Naive thymus-derived CD4-positive, alpha-beta T cell (primary cell): Measurements from ENCODE around the gene SVBP. TPM values are rescaled to one million over a fixed set of nuclear protein-coding genes. Genes with fewer than 3 reads are reported as not detected.
A peak's percentile ranks its signal among the peaks of the same experiment; 100 is the strongest.

Experiments
- ATAC-seq: fragments of 150-1000 bp; cut with Tn5 transposase; 2 replicates; pipeline ENCODE4 v1.10.0; 2021; ENCODE audit warnings: mild to moderate bottlenecking, moderate library complexity
- CTCF ChIA-PET: fragments of 350-600 bp; sonication (Branson Sonifier 250); formaldehyde crosslinking; loops from one replicate; lab custom pipeline; 2021; ENCODE audit warnings: antibody characterized with exemption; lab: Charles Lee
- POLR2A ChIA-PET: fragments of 350-600 bp; sonication (Branson Sonifier 250); formaldehyde crosslinking; loops from one replicate; lab custom pipeline; 2021; ENCODE audit warnings: antibody characterized with exemption, inconsistent platforms; lab: Charles Lee
- DNase-seq, 9 donors: peaks; one replicate each; pipeline versions ENCODE4 v3.0.0 to v3.0.0-alpha.2; 2020 to 2022; ENCODE audit warnings: mixed read lengths in 1 of 9
- H3K27ac ChIP-seq: one replicate; pipeline ENCODE4 v1.7.0; 2013; ENCODE audit warnings: mild to moderate bottlenecking, low read depth, low read length, moderate library complexity
- H3K27me3 ChIP-seq, 2 donors: one replicate each; pipeline ENCODE4 v1.7.0; 2013; ENCODE audit warnings: low read length in 2 of 2, mild to moderate bottlenecking in 2 of 2, moderate library complexity in 2 of 2; ENCODE audit not compliant: control insufficient read depth in 2 of 2, insufficient read depth in 2 of 2
- H3K36me3 ChIP-seq, 3 experiments: 1 replicate in 2 of 3; 2 replicates in 1 of 3; pipeline ENCODE4 v1.7.0; 2013; ENCODE audit warnings: low read length in 3 of 3, mild to moderate bottlenecking in 3 of 3, moderate library complexity in 1 of 3; ENCODE audit not compliant: insufficient read depth in 3 of 3, control insufficient read depth in 2 of 3
- H3K4me1 ChIP-seq, 2 donors: one replicate each; pipeline ENCODE4 v1.7.0; 2013; ENCODE audit warnings: low read length in 2 of 2, mild to moderate bottlenecking in 2 of 2, moderate library complexity in 1 of 2; ENCODE audit not compliant: control insufficient read depth in 2 of 2, insufficient read depth in 2 of 2
- H3K4me3 ChIP-seq: 2 replicates; pipeline ENCODE4 v1.7.0; 2013; ENCODE audit warnings: mild to moderate bottlenecking, low read length
- H3K9me3 ChIP-seq, 3 experiments: 1 replicate in 2 of 3; 2 replicates in 1 of 3; pipeline ENCODE4 v1.7.0; 2013; ENCODE audit warnings: low read length in 3 of 3; ENCODE audit not compliant: control insufficient read depth in 2 of 3
- H3K27ac Mint-ChIP-seq, 9 donors: one replicate each; pipeline ENCODE4 v1.8.0; 2020 to 2022; ENCODE audit warnings: mixed read lengths in 9 of 9, mild to moderate bottlenecking in 8 of 9, moderate library complexity in 5 of 9, inconsistent platforms in 2 of 9
- H3K27me3 Mint-ChIP-seq, 5 donors: one replicate each; pipeline ENCODE4 v1.8.0; 2021 to 2022; ENCODE audit warnings: mixed read lengths in 5 of 5, mild to moderate bottlenecking in 1 of 5
- H3K36me3 Mint-ChIP-seq, 5 donors: one replicate each; pipeline ENCODE4 v1.8.0; 2020 to 2022; ENCODE audit warnings: mixed read lengths in 5 of 5, mild to moderate bottlenecking in 3 of 5, inconsistent platforms in 1 of 5
- H3K4me1 Mint-ChIP-seq, 7 donors: one replicate each; pipeline ENCODE4 v1.8.0; 2020 to 2022; ENCODE audit warnings: mixed read lengths in 7 of 7, mild to moderate bottlenecking in 3 of 7, inconsistent platforms in 1 of 7
- H3K4me3 Mint-ChIP-seq, 10 donors: one replicate each; pipeline ENCODE4 v1.8.0; 2020 to 2022; ENCODE audit warnings: mild to moderate bottlenecking in 10 of 10, mixed read lengths in 10 of 10, moderate library complexity in 6 of 10, inconsistent platforms in 2 of 10
- H3K9me3 Mint-ChIP-seq, 11 donors: one replicate each; pipeline ENCODE4 v1.8.0; 2020 to 2022; ENCODE audit warnings: mixed read lengths in 11 of 11, mild to moderate bottlenecking in 4 of 11, inconsistent platforms in 1 of 11, moderate library complexity in 1 of 11
- intact Hi-C, 2 donors: fragments of 100-400 bp; cut with micrococcal nuclease; formaldehyde crosslinking; loops; one replicate each; pipeline ENCODE4 v1.15.1; 2023
- polyA plus RNA-seq, 2 donors: library from polyadenylated mRNA; unstranded; fragments of 300-500 nt; fragmentation: Illumina TruSeq; gene quantifications; one replicate each; pipeline ENCODE4 v1.2.3, GENCODE V29; 2021
- total RNA-seq, 6 experiments: library from RNA in 5 of 6; stranded (reverse) in 5 of 6; gene quantifications; 1 replicate in 5 of 6; 2 replicates in 1 of 6; pipeline ENCODE4 v1.2.3 and lab custom pipeline; 2021 to 2026

The SVBP gene
- total and polyA plus RNA-seq, 7 experiments from 2014 or later, result 12.7 to 47.2 (median 19.7) TPM

DNA sequence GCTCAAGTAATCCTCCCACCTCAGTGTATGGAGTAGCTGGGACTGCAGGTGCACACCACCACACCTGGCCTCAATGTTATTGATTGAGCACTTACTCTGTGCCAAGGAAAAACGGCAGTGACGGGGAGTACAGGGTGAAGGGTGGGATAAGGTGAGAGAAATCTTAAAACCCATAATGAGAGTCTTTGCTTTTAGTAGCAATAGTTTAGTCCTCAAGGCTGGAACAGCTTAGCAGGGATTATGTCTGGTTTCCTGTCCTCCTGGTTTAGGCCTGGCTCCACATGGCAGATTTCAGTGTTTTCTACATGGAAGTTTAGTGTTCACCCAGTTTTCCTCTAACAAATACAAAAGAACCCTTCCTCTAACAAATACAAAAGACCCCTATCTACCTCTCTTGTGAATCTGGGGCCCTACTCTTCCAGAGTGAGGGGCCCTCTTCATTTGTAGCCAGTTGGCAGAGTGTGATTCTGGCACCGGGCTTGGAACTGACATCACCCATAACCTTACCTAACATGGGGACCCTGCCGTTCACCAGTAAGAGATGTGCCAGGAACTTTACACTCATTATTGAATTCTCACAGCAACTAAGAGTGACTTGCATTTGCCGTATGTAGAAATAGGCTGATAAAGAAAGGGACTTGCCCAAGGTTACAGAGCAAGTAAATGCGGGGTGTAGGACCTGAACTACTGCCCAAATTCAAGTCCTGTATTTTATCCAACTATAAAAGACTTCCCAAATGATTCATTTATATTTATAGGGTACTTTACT, 36.1 kb upstream of the SVBP start:
- Mint-ChIP-seq H3K4me3 (no peak overlapping the region), H3K27ac (no peak overlapping the region), H3K9me3 (peaks cover 0 to 49% (median 12%) of the 10 kb centered on the region in 11 donors), H3K4me1 (peaks cover 8 to 18% (median 13%) of the 10 kb centered on the region in 7 donors), H3K27me3 (peaks cover 0 to 4% (median 0%) of the 10 kb centered on the region in 5 donors), H3K36me3 (peaks cover 9 to 54% (median 36%) of the 10 kb centered on the region in 5 donors)
- Histone ChIP-seq H3K36me3 (peaks cover 0 to 21% (median 0%) of the 10 kb centered on the region in 3 experiments), H3K27me3 (no peaks in the 10 kb centered on the region), H3K27ac (no peak overlapping the region), H3K4me3 (no peak overlapping the region), H3K4me1 (peaks cover 0 to under 1% of the 10 kb centered on the region in 2 donors), H3K9me3 (peaks cover 0 to 12% (median 0%) of the 10 kb centered on the region in 3 experiments)
- POLR2A ChIA-PET, result no interaction called here
- DNase-seq (no peak), ATAC-seq (no peak)
- CTCF ChIA-PET, result no interaction called here
- intact Hi-C loops, result no loop called here

DNA sequence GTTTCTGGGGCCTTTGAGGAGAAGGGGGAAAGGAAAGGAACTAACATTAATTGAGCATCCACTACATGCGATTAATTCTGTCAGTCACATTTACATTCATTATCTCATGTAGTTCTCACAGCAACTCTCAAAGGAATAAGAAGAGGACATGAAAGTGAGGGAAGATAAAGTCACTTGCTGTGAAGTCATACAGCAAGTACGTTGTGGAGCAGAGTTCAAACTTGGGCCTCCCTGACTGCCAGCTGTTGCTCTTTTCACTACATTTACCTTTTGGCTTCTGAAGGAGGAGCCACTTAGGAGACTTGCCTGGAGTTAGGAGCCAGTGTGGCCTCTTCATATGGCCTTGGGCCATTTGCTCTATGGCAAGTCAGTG, 35.4 kb upstream of the SVBP start:
- Mint-ChIP-seq H3K27ac (peak overlapping the region in 2 of 9 donors; percentile 47 to 60), H3K36me3 (peaks cover 9 to 47% (median 36%) of the 10 kb centered on the region in 5 donors), H3K9me3 (peaks cover 0 to 43% (median 12%) of the 10 kb centered on the region in 11 donors), H3K4me1 (peaks cover 15 to 24% (median 20%) of the 10 kb centered on the region in 7 donors), H3K4me3 (no peak overlapping the region), H3K27me3 (no peaks in the 10 kb centered on the region)
- intact Hi-C loops, result no loop called here
- Histone ChIP-seq H3K27me3 (no peaks in the 10 kb centered on the region), H3K4me1 (peaks cover 2 to 7% of the 10 kb centered on the region in 2 donors), H3K9me3 (peaks cover 0 to 12% (median 0%) of the 10 kb centered on the region in 3 experiments), H3K36me3 (peaks cover 0 to 21% (median 0%) of the 10 kb centered on the region in 3 experiments), H3K27ac (no peak overlapping the region), H3K4me3 (no peak overlapping the region)
- CTCF ChIA-PET, result no interaction called here
- DNase-seq, result no peak
- POLR2A ChIA-PET, result no interaction called here
- no peak for ATAC-seq

GRCh38 chr1:42851960-42852607, 34.9 kb upstream of the SVBP start:
- CTCF ChIA-PET, result no interaction called here
- Histone ChIP-seq H3K27ac (no peak overlapping the region), H3K4me3 (no peak overlapping the region), H3K36me3 (peaks cover 0 to 21% (median 0%) of the 10 kb centered on the region in 3 experiments), H3K9me3 (peaks cover 0 to 12% (median 0%) of the 10 kb centered on the region in 3 experiments), H3K27me3 (no peaks in the 10 kb centered on the region), H3K4me1 (peaks cover 5 to 12% of the 10 kb centered on the region in 2 donors)
- intact Hi-C loops, result no loop called here
- DNase-seq (no peak), ATAC-seq (no peak)
- Mint-ChIP-seq H3K4me3 (no peak overlapping the region), H3K27ac (peak overlapping the region in 2 of 9 donors; percentile 2 to 47), H3K9me3 (peaks cover 0 to 40% (median 11%) of the 10 kb centered on the region in 11 donors), H3K27me3 (no peaks in the 10 kb centered on the region), H3K4me1 (peaks cover 21 to 29% (median 25%) of the 10 kb centered on the region in 7 donors), H3K36me3 (peaks cover 9 to 43% (median 36%) of the 10 kb centered on the region in 5 donors)
- POLR2A ChIA-PET, result no interaction called here

DNA sequence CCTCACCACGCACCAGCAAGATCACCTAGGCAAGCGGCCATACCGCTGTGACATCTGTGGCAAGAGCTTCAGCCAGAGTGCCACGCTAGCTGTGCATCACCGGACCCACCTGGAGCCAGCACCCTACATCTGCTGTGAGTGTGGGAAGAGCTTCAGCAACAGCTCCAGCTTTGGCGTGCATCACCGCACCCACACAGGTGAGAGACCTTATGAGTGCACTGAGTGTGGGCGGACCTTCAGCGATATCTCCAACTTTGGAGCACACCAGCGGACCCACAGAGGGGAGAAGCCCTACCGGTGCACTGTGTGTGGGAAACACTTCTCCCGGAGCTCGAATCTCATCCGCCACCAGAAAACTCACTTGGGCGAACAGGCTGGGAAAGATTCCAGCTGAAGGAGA, 34.2 kb upstream of the SVBP start:
- DNase-seq (no peak), ATAC-seq (no peak)
- peaks cover 9 to 43% (median 36%) of the 10 kb centered on the region in 5 donors for H3K36me3 Mint-ChIP-seq
- ChIA-PET CTCF (no interaction called here), POLR2A (no interaction called here)
- Histone ChIP-seq H3K4me3 (no peak overlapping the region), H3K9me3 (peaks cover 0 to 12% (median 0%) of the 10 kb centered on the region in 3 experiments), H3K36me3 (peaks cover 0 to 26% (median 0%) of the 10 kb centered on the region in 3 experiments), H3K4me1 (peaks cover 5 to 16% of the 10 kb centered on the region in 2 donors), H3K27me3 (no peaks in the 10 kb centered on the region), H3K27ac (no peak overlapping the region)
- no peaks in the 10 kb centered on the region for H3K27me3 Mint-ChIP-seq
- H3K9me3 Mint-ChIP-seq, result peaks cover 0 to 40% (median 11%) of the 10 kb centered on the region in 11 donors
- intact Hi-C loops, result no loop called here
- H3K4me3 Mint-ChIP-seq, result no peak overlapping the region
- peaks cover 23 to 32% (median 28%) of the 10 kb centered on the region in 7 donors for H3K4me1 Mint-ChIP-seq
- H3K27ac Mint-ChIP-seq, result no peak overlapping the region

DNA sequence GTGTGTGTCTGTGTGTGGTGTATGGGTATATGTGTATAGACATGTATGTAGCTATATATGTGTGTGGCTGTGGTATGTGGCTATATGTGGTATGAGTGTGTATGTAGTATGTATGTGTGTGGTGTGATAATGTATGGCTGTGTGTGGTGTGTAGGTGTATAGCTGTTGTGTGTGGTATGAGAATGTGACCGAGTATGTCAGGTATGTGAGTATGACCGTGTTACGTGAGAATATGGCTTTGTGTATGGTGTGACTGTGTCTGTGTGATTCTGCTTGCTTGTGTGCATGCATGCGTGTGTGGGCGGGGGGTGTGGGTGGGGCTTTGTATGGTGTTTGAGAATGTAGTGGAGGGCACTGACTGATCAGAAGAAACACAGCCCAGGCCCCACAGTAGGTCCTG, 32.7 kb upstream of the SVBP start:
- CTCF ChIA-PET, result no interaction called here
- Histone ChIP-seq H3K27ac (no peak overlapping the region), H3K4me3 (no peak overlapping the region), H3K36me3 (peaks cover 0 to 26% (median 0%) of the 10 kb centered on the region in 3 experiments), H3K4me1 (peaks cover 11 to 22% of the 10 kb centered on the region in 2 donors), H3K9me3 (peaks cover 0 to 12% (median 0%) of the 10 kb centered on the region in 3 experiments), H3K27me3 (no peaks in the 10 kb centered on the region)
- POLR2A ChIA-PET, result no interaction called here
- Mint-ChIP-seq H3K27me3 (no peaks in the 10 kb centered on the region), H3K4me3 (peak overlapping the region in 1 of 10 donors; percentile 3), H3K27ac (peak overlapping the region in 2 of 9 donors; percentile 1 to 16), H3K9me3 (peaks cover 0 to 40% (median 8%) of the 10 kb centered on the region in 11 donors), H3K4me1 (peaks cover 20 to 38% (median 34%) of the 10 kb centered on the region in 7 donors), H3K36me3 (peaks cover 9 to 40% (median 36%) of the 10 kb centered on the region in 5 donors)
- intact Hi-C loops, result loop anchor here (5.0 to 10.0 kb wide), 4 partner anchors 388 to 1125 kb away; partner anchors contain the start of genes ATP6V0B (in 1 of the 2), B4GALT2 (in 1 of the 2), CCDC30 (in 1 of the 2) and DPH2 (in 1 of the 2)
- DNase-seq, result no peak
- ATAC-seq, result no peak

- H3K4me1 ChIP-seq, result peaks cover 11 to 22% of the 10 kb centered on the region in 2 donors
- Mint-ChIP-seq H3K4me1 (peaks cover 19 to 38% (median 34%) of the 10 kb centered on the region in 7 donors), H3K4me3 (peak overlapping the region in 2 of 10 donors; percentile 8 to 84), H3K36me3 (peaks cover 9 to 40% (median 36%) of the 10 kb centered on the region in 5 donors), H3K9me3 (peaks cover 0 to 39% (median 8%) of the 10 kb centered on the region in 11 donors), H3K27me3 (no peaks in the 10 kb centered on the region), H3K27ac (peak overlapping the region in 4 of 9 donors; percentile 5 to 56 (median 7))
- intact Hi-C loops, result loop anchor here (5.0 to 10.0 kb wide), 4 partner anchors 387 to 1126 kb away; partner anchors contain the start of genes ATP6V0B (in 1 of the 2), B4GALT2 (in 1 of the 2), CCDC30 (in 1 of the 2) and DPH2 (in 1 of the 2)
- H3K9me3 ChIP-seq, result peaks cover 0 to 12% (median 0%) of the 10 kb centered on the region in 3 experiments
- ChIA-PET CTCF (interaction anchor here (1.3 kb wide), 1 partner anchor 70 kb away, joined by 3 read pairs; no protein-coding TSS in a partner anchor), POLR2A (interaction anchor here (0.5 to 4.9 kb wide), 3 partner anchors 26 to 167 kb away, joined by 3 to 32 read pairs (median 3); partner anchors contain the start of genes ERMAP, SVBP and YBX1)
- no peak overlapping the region for H3K4me3 ChIP-seq
- H3K27ac ChIP-seq, result no peak overlapping the region
- no peak for ATAC-seq
- H3K27me3 ChIP-seq, result no peaks in the 10 kb centered on the region
- no peak for DNase-seq
- H3K36me3 ChIP-seq, result peaks cover 0 to 26% (median 0%) of the 10 kb centered on the region in 3 experiments
Observed at GRCh38 chr1:42848823-42849537, 31.8 kb upstream of the SVBP start.
